SHP77 (cell line): ENCODE measurements around the gene IFNA1.
"Not testable (repeated sequence)": the region's sequence is repeated elsewhere in the genome, so short reads cannot be mapped to it uniquely, and the experiment has no call there.

Experiments used
- DNase-seq, 2 experiments: peaks; one replicate each; lab custom pipeline; 2025; lab: John Stamatoyannopoulos, UW

Gene IFNA1

DNA sequence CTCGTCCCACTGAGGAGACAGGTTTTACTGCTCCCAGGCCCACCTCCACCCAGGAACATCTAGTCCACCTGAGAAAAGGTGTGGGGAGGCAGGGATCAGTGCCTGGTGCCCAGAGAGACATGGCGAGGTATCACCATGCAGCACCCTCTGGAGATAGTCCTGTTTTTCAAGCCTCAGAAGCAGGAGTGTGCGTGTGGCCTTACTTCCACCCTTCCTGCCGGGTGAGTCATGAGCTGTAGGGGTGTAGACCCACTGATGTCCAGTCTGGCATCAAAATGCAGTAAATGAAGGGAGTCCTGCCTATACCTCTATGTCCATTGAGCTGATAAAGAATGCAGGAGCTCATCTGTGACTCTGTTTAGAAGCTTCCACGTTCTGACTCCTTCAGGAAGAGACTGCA, 9.1 kb downstream of the IFNA1 start:
- not testable (repeated sequence) for DNase-seq

DNA sequence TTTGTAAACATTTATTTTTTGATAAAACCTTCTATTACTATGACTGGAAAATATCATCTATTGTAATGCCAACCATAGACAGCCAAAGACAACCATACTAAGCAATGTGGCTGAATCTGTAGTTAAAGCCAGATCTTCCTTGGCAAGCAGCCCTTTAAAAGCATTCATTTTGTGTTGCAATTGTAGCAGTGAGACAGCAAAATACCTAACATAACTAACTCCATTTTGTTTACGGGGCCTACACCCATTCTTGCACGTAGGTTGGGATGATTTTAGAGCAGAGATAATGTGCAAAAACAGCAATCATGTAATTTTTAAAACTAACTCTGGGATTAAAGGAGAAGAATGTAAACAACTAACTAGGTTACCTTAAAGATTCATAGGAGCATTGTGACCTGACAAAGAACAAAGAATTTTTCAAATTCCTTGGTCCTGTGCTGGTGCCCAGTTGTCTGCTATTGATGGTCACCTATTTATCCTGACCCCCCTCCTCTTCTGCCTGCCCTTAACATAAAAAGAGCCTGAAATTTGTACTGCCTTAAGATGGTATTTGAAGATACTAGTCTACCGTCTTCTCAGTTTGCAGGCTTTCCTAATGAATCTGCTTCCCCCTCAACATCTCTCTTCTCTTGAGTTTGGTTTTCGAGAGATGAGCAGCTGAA, 10.6 kb downstream of the IFNA1 start:
- DNase-seq, result no peak

DNA sequence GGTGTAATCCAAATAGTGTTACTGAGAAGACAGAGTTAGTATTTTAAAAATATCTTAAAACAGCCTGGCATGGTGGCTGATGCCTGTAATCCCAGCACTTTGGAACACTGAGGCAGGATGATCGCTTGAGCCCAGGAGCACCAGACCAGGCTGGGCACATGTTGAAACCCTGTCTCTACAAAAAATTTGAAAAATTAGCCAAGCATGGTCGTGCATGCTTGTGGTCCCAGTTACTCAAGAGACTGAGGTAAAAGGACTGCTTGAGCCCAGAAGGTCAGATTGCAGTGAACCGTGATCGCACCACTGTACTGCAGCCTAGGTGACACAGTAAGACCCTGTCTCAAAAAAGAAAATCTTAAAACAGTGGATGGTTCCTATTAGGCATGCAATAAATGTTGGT, 12.4 kb downstream of the IFNA1 start:
- DNase-seq, result no peak

GRCh38 chr9:21454149-21454548, 13.9 kb downstream of the IFNA1 start:
- no peak for DNase-seq

DNA sequence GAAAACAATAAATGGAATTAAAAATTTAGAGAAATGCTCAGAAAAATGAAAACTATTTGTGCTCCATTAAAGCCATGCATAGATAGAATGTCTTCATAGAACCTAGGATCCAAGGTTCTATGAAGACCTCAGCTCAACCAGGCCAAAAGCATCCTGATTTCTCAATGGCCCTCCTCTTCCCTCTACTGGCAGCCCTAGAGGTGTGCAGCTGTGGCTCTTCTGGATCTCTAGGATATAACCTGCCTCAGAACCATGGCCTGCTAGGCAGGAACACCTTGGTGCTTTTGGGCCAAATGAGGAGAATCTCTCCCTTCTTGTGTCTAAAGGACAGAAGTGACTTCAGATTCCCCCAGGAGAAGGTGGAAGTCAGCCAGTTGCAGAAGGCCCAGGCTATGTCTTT, 15.1 kb downstream of the IFNA1 start:
- DNase-seq, result no peak

- no peak for DNase-seq
Measured at GRCh38 chr9:21461377-21461776, 21.1 kb downstream of the IFNA1 start.

- no peak for DNase-seq
Measured at GRCh38 chr9:21465138-21465537, 24.9 kb downstream of the IFNA1 start.

- DNase-seq, result no peak
Measured at GRCh38 chr9:21465859-21466518, 25.8 kb downstream of the IFNA1 start.

DNA sequence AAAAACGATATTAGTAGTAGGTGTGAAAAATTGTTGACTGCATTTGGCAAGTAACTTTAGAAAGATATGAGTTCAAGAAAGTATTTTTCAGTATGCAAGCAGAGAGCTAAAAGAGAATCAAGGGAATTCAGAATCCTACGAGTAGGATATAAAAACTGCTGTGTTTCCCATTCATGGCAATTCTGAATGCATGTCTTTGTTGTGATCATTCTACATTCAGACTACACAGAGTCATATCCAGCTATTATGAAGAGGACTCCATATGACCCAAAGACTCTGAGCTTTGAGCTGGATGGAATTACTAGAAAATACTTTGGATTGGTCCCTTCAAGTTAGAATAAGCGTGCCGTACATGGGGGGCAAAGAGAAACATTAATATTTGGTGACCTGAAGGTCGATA, 29.9 kb downstream of the IFNA1 start:
- no peak for DNase-seq

GRCh38 chr9:21473236-21473635, 33.0 kb downstream of the IFNA1 start:
- no peak for DNase-seq

DNA sequence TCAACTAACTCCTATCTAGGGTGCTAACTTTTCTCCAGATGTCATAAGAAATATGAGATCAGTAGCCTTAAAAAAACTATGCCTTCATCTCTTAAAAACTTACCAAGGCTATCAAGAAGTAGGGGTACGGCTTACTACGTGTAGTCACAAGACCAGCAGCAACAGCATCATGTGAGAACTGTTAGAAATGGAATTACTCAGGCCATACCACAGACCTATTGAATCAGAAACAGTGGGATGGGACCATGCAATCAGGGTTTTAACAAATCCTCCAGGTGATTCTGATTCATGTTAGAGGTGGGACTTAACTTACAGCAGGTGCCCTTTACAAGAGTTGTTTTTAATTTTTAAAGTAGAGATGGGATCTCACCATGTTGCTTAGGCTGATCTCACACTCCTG, 37.2 kb downstream of the IFNA1 start:
- no peak for DNase-seq

- no peak for DNase-seq
Measured at GRCh38 chr9:21479152-21479702, 39.0 kb downstream of the IFNA1 start.

- DNase-seq, result no peak
Measured at GRCh38 chr9:21481470-21482056, 41.3 kb downstream of the IFNA1 start.

DNA sequence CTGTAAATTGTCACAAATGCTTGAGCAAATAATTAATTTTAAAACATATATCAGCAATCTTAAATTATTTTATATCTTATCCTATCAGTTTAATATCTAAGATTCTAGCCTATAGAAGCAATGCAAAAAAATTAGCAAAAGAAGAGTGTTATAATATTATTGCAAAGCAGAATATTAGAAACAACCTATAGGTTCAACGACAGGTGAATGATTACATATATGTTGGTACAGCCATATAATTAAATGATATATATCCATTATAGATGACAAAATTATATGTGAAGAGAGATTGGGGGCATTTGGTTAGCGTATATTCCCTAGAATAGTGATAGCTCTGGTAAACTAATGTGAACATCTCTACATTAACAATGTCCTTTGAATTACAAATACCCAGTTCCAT, 42.0 kb downstream of the IFNA1 start, which contains the start of gene IFNE:
TSS of gene IFNE (minus strand) at position 101 of the 400 bp plus-strand sequence. CDS start 619 bp downstream, outside the sequence.
- DNase-seq, result no peak
